Cortex of kidney (tissue), 1 donor: ENCODE data around the gene LRPAP1.

Experiments
- DNase-seq: peaks from one replicate; lab custom pipeline; 2025; lab: John Stamatoyannopoulos, UW

Gene LRPAP1

GRCh38 chr4:3485011-3485791 is 47.0 kb downstream of the LRPAP1 start:
- DNase-seq, result no peak

- DNase-seq, result no peak
Measured at GRCh38 chr4:3484057-3484973, 47.9 kb downstream of the LRPAP1 start.

DNA sequence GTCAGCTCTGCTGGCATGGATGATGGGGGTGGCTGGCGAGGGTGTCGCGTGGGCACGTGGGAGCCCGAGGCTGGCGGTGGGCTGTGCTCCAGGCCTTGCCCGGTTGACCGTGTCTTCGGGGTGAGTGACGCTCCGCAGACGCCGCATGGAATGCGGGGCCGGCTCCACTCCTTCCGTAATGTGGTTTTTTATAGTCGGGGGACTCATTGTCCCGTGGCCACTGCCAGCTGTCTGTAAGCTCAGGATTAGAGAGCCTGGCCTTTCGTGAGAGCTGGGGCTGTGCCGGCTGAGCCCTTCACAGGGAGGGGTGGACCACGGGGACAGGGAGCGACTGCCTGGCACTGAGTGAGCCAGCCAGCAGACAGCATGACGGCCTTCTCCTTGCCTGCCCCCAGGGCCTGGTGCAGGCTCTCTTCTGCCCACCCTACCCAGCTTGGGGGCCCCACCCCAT is 48.7 kb downstream of the LRPAP1 start:
- DNase-seq, result no peak

GRCh38 chr4:3482707-3483106 is 49.5 kb downstream of the LRPAP1 start:
- DNase-seq, result no peak

GRCh38 chr4:3481783-3482393 is 50.3 kb downstream of the LRPAP1 start:
- no peak for DNase-seq

GRCh38 chr4:3481113-3481531 is 51.1 kb downstream of the LRPAP1 start:
- no peak for DNase-seq

DNA sequence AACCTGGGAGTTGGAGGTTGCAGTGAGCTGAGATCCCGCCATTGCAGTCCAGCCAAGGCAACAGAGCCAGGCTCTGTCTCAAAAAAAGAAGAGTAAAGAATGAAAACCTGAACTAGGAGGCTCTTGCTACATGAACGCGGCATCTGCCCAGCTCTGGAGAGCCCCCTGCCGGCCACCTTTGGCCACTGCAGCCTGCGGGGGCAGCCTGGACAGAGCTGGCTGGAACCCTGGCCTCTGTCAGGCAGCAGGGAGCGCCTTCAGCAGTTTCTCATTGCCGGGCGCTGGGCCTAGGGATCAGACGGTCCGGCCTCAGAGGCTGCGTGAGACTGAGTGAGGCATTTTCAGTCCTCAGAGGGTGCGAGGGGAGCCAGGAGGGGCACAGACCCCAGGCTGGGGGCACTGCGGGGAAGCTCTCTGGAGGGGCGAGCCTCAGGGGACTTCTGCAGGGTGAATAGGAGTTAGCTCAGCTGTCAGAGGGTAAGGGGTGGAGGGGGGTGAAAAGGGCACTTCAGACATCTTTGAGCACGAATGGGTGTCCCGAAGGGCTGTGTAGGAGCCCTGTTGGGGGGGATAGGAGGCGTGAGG is 51.6 kb downstream of the LRPAP1 start:
- DNase-seq, result no peak

- DNase-seq, result no peak
Measured at GRCh38 chr4:3479358-3480101, 52.7 kb downstream of the LRPAP1 start.

- no peak for DNase-seq
Measured at GRCh38 chr4:3478446-3479357, 53.5 kb downstream of the LRPAP1 start.

DNA sequence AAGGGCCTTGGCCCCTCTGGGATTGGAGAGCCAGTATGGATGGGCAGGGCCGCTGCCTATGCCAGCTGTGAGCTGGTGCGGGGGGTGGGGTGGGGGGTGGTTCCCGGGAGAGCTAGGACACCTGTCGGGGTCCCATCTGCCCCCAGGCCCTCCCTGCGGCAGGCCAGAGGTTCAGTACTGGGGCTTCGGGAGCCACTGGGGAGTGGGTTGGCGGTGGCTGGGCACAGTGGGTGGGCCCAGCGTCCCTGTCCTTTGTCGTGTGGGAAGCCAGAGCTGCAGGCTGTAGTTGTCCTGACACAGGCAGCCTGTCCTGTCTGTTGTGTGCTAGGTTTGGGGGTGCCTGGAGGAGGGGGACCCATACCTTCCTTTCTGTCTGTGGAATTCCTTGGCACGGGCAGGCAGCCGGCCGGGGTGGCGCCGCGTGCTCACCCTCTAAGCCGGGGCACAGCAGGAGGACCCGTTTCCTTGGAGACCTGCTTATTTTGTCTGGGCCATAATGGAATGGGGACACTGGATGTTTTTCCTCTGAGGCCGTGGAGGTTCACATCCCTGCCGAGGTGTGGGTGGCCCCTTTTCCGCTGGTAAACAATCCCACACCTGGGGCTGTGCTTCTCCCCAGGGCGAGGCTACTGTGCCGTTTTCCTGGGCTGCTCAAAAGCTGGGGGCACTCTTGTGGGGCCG is 54.3 kb downstream of the LRPAP1 start:
- no peak for DNase-seq

GRCh38 chr4:3476936-3477749 is 55.1 kb downstream of the LRPAP1 start:
- DNase-seq, result no peak

GRCh38 chr4:3476341-3476747 is 55.9 kb downstream of the LRPAP1 start:
- no peak for DNase-seq

DNA sequence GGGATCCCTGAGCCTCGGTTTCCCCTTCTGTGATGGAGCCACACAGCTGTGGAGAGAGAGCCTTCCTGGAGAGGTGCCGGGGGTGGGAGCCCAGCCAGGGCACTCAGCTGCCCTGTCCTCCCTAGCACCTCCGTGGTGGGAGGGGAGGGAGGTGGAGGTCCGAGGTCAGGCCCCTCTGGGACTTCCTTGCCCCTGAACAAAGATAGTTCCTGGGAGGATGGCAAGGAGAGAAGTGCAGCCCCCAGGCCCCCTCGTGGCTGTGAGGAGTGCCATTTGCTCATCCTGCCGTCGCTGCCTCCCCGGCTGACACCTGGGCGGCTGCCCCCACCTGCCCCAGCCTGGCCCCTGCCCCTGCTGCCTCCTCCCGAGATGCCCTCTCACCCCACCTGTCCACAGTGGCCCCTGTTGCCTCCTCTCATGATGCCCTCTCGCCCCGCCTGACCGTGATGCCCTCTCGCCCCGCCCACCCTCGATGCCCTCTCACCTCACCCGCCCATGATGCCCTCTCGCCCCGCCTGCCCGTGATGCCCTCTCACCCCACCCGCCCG is 56.4 kb downstream of the LRPAP1 start:
- no peak for DNase-seq

- no peak for DNase-seq
Measured at GRCh38 chr4:3475041-3475712, 57.0 kb downstream of the LRPAP1 start.

DNA sequence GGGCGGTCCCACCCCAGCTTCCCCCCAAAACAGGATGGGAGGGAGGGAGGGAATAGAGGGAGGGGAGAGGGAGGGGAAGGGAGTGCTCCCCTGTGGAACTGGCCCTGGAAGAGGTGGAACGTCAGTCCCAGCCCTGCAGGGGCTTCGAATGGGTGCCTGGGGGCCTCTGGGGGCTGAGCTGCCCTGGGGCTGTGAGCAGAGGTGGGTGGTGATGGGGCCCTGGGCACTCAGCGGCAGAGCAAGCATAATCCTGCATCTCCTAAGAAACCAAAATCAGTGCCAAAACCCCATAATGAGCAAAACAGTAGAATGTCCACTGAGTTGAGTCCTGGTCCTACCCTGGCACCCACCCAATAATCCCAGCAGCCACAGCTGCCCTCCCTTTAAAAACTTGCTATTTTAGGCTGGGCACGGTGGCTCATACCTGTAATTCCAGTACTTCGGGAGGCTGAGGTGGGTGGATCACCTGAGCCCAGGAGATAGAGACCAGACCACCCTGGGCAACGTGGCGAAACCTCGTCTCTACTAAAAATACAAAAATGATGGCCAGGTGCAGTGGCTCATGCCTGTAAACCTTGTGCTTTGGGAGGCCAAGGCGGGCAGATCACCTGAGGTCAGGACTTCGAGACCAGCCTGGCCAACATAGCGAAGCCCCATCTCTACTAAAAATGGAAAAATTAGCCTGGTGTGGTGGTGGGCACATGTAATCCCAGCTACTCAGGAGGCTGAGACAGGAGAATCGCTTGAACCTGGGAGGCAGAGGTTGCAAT is 58.0 kb downstream of the LRPAP1 start:
- no peak for DNase-seq

DNA sequence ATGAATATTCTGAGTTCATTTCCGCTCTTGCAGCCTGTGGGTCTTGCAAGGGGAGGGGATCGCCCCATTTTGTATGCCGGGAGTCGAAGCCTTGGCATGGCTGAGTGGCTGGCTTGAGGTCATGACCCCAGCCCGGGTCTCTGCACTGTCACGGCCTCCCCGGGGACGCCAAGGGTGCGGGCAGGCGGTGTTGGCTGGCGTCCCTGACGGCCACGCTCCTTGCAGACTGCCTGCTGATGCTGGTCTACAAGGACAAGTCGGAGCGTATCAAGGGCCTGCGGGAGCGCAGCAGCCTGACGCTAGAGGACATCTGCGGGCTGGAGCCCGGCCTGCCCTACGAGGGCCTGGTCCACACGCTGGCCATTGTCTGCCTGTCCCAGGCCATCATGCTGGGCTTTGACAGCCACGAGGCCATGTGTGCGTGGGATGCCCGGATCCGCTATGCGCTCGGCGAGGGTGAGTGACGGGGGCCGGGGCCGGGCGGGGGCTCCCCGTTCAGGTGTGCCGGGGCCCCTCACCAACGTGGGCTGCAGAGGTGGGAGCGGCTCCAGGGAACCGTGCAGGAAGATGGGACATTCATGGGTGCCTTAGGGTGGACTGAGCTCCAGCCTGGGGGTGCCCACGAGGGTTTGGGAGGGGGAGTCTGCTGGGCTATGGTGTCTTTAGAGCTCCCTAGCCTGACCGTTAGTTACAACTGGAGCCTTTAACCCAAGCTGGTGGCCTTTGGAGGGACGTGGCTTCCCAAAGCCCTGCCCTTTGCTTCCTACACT is 58.9 kb downstream of the LRPAP1 start:
- no peak for DNase-seq
